Globus pallidus (tissue), 1 donor: ENCODE data around the gene NBPF15.
A peak's percentile ranks its signal among the peaks of the same experiment; 100 is the strongest.
"Not testable (repeated sequence)": the region's sequence is repeated elsewhere in the genome, so short reads cannot be mapped to it uniquely, and the experiment has no call there.

Source experiments
- DNase-seq: peaks from one replicate; pipeline ENCODE4 v3.0.0-alpha.2; 2015; ENCODE audit warnings: low spot score

Gene NBPF15

DNA sequence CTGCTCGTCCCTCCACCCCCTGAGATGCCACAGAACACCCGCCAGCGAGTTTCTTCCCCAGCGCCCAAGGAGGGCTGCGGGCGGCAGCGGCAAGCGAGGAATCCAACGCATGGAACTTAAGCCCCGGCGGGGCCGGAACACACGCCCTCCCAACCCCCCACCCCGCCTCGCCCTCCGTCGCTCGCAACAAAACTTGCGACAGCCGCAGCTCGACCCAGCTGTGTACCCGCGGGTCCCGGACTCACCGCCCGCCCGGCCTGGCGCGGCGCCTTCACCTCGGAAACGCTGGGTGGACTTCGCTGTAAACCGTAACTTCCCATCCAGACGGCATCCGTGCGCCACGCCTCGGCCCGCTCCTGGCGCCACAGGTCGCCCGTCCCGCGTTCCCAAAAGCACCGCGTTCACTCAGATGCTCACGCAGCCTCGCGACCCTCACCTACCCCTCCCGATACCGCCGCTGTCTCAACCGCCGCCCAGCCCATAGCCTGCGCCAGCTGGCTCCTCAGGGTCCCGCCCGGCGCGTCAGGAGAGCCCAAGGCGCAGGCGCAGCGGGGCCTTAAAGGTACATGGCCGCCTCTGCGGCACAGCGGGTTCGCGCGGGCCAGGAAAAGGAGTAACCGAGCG lies at the start of gene NBPF15:
NBPF15 (minus strand) TSS at position 534 of the 624 bp plus-strand sequence. CDS start 21,666 bp downstream, outside the sequence.
- peak; percentile 11 for DNase-seq

GRCh38 chr1:144496429-144496828 lies 35.0 kb upstream of the NBPF15 start:
- not testable (repeated sequence) for DNase-seq

DNA sequence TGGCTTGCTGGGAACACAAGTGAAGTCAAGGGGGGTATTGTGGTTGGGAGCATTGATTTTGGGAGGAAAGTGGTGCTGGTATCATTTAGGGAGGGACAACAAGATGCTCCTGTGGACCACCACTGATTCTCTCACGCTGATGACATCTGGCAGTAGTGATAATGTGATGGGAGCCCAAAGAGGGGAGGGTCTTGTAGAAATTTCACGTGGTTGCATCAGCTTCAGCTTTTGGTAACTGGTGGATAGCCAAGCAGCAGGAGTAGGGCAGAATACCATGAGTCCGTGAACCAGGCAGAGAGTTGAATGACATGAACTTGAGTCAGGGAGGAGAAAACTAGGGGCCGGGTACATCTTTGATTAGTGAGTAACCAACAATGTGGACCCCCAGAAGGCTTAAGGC lies 32.7 kb upstream of the NBPF15 start:
- DNase-seq = not testable (repeated sequence)

DNA sequence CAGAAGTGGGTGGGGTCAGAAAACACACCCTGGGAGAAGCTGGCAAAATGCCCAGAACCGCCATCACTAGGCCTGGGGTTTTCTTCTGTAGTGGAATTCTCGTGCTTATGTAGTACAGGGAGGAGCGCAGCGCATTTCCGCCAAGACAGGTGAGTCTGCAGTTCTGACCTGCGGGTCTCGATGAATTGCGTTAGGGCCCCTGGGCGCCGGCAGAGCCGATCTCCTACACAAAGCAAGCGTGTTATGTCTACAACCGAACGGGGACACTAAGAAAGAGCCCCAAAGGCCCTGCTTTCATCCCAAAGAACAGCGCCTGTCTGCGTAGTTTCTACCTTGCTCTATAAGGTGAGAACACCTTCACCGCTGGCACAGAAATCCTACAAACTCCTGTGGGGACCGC lies 28.9 kb upstream of the NBPF15 start:
- not testable (repeated sequence) for DNase-seq

GRCh38 chr1:144487002-144487401 lies 25.5 kb upstream of the NBPF15 start:
- not testable (repeated sequence) for DNase-seq

DNA sequence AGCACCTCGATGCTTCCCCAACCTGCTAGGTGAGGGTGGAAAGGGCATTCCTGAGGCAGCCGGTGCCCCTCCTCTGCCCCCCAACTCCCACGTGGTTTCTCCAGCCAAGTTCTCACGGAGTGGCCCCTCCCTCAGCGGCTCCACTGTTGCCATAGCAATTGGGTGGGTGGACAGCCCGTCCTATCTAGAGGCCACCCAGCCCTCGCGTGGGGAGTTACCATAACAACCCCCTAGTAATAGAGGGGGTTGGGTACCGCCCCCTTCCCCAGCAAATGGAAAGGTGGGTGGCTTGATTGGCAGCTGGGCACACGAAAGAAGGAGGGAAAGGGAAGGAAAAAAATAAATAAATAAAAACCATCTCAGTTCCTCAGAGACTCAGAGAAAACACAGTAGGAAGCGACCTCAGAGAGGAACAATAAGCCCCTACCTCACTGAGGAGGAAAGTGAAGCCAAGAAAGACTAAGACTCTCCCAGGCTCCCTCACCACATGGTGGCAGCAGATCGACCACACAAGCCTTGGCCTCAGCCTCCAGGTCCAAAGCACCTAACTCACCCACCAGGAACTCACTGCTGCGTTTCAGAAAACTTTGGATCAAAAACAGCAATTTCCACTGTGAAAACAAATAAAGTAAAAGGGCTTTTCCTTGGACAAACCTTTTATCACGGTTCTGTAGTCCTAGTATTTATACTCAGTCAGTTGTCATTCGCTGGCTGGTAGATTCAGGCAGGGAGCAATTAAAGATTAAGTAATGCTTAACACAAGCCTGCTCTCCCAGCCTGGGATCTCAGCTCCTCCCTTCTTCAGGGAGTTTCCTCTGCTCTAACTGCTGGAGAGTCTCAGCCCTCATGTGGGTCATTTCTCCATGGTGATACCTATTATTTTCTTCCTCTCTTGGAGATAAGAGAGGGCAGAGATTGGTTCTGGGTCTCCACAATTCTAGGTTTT lies 23.9 kb upstream of the NBPF15 start:
- DNase-seq = not testable (repeated sequence)

- DNase-seq = not testable (repeated sequence)
Observed at GRCh38 chr1:144473897-144474296, 12.4 kb upstream of the NBPF15 start.

- not testable (repeated sequence) for DNase-seq
Observed at GRCh38 chr1:144471434-144471833, 10.0 kb upstream of the NBPF15 start.

GRCh38 chr1:144461778-144462177 lies 309 bp upstream of the NBPF15 start:
- DNase-seq = not testable (repeated sequence)

- not testable (repeated sequence) for DNase-seq
Observed at GRCh38 chr1:144460686-144461085, 783 bp downstream of the NBPF15 start.

- DNase-seq = not testable (repeated sequence)
Observed at GRCh38 chr1:144442402-144442801, 19.1 kb downstream of the NBPF15 start.

DNA sequence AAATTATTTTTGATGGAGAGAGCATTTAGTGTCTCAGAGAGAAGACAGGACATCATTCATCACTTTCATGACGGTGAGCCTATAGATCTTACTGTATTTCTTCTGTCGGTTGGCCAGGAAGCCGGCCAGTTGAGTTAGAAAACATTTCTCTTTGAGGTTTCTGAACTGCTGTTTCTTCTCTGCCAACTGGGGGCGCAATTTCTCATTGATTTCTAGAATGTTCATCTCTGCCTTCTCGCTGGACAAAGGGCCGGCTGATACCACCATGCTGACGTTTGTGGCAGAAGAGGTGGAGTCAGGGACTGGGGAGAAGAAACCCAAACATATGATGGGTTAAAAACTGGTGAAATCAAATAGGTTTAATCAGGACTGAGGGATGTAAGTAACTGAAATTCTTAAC lies 21.7 kb downstream of the NBPF15 start:
- DNase-seq = not testable (repeated sequence)

DNA sequence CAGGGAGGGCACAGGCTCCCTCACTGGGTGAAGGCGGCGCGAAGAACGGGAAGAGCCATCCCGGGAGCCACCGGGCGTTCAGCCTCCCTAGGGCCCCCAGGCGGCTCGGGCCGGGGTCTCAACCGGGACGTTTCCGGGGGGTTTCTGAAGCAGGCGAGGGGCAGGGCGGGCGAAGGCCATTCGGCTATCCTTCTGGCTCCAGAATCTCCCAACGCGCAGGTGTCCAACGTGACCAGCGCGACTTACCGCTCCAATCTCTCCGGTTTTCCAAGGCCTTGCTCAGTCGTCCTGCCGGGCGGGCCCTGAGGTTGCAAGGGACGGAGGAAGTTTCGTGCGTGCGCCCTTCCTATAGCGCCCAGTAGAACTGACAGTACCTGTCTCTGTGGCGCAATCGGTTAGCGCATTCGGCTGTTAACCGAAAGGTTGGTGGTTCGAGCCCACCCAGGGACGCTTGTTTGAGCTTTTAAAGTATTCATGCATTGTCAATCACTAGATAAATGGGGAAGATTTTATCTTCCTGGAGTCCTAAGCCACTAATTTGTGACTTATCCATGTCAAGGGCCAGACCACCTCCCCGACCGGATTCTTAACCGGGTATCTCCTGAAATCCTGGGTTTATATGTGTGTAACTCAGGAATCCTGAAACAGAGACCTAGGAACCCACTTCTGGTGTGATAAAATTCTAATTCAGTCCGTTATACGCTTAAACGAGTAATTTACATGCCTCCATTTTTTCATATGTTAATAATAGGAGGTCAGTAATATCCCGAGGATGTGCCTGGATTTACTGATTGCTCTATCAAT lies 42.4 kb downstream of the NBPF15 start:
- DNase-seq = peak; percentile 0

- not testable (repeated sequence) for DNase-seq
Observed at GRCh38 chr1:144413404-144414118, 47.9 kb downstream of the NBPF15 start.

GRCh38 chr1:144412491-144413403 lies 48.7 kb downstream of the NBPF15 start:
- peak; percentile 85 for DNase-seq

- DNase-seq = peak; percentile 53
Observed at GRCh38 chr1:144412068-144412471, 49.4 kb downstream of the NBPF15 start.

DNA sequence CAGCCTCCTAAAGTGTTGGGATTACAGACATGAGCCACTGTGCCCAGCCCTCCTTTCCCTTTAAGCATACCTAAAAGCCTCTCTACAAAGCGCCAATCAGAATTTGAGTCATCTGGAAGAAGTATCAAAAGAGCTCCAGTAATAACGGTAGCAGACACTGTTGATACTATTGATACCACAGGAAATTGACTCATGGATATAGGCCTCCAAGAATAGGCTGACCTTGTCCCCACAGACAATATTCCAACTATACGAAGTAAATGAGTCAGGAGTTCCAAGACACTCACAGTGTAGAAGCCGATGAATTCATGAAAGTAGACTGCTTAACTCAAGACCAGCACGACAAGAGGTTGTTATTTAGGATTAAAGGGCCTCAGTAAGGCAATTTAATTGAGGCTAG lies 58.7 kb downstream of the NBPF15 start:
- not testable (repeated sequence) for DNase-seq

- DNase-seq = not testable (repeated sequence)
Observed at GRCh38 chr1:144371651-144372050, 89.8 kb downstream of the NBPF15 start.
